H1 (cell line): ENCODE results near the gene DLG5. TPM values are rescaled to one million over a fixed set of nuclear protein-coding genes. Genes with fewer than 3 reads are reported as not detected.

Source experiments
- CTCF ChIA-PET: fragments of 300-600 bp; sonication (Branson Sonifier 250); formaldehyde crosslinking; loops from one replicate; lab custom pipeline; 2021; ENCODE audit not compliant: partially characterized antibody; lab: Charles Lee
- POLR2A ChIA-PET: fragments of 300-600 bp; sonication (Branson Sonifier 250); formaldehyde crosslinking; loops from one replicate; lab custom pipeline; 2021; ENCODE audit warnings: inconsistent platforms; ENCODE audit not compliant: partially characterized antibody; lab: Charles Lee
- DNase-seq, 2 experiments: peaks; one replicate each; pipeline versions ENCODE4 v3.0.0 to v3.0.0-alpha.2; 2010 to 2022; ENCODE audit warnings: low spot score in 2 of 2, low read depth in 1 of 2, mixed read lengths in 1 of 2
- FAIRE-seq: peaks from 2 replicates; lab custom pipeline; 2011; peaks lifted over from hg19 to GRCh38; lab: Jason Lieb, UNC
- H2AFZ ChIP-seq: 2 replicates; pipeline ENCODE4 v1.8.1; 2012; ENCODE audit warnings: low read length, inconsistent platforms
- H2AK5ac ChIP-seq: 2 replicates; pipeline ENCODE4 v1.6.1; 2013; ENCODE audit warnings: low read depth, low read length
- H2BK120ac ChIP-seq: replicated peaks from 2 replicates; pipeline ENCODE3; 2013; ENCODE audit warnings: low read depth, low read length, inconsistent platforms
- H2BK12ac ChIP-seq: 2 replicates; pipeline ENCODE4 v1.6.1; 2013; ENCODE audit warnings: low read depth, low read length
- H2BK15ac ChIP-seq: 2 replicates; pipeline ENCODE4 v1.6.1; 2013; ENCODE audit warnings: low read length
- H2BK20ac ChIP-seq: 2 replicates; pipeline ENCODE4 v1.6.1; 2013; ENCODE audit warnings: low read length
- H2BK5ac ChIP-seq: 2 replicates; pipeline ENCODE4 v1.6.1; 2013; ENCODE audit warnings: low read depth, low read length
- H3K14ac ChIP-seq: 2 replicates; pipeline ENCODE4 v1.6.1; 2013; ENCODE audit warnings: inconsistent platforms; ENCODE audit not compliant: insufficient read length
- H3K18ac ChIP-seq: 2 replicates; pipeline ENCODE4 v1.6.1; 2013; ENCODE audit warnings: low read length; ENCODE audit errors: extremely low read depth
- H3K23ac ChIP-seq: 2 replicates; pipeline ENCODE4 v1.6.1; 2013; ENCODE audit warnings: inconsistent platforms; ENCODE audit not compliant: insufficient read length
- H3K23me2 ChIP-seq: 2 replicates; pipeline ENCODE4 v1.6.1; 2013; ENCODE audit warnings: low read depth, low read length
- H3K27ac ChIP-seq: 2 replicates; pipeline ENCODE4 v1.6.1; 2011; ENCODE audit warnings: low read depth, low read length, inconsistent platforms
- H3K27me3 ChIP-seq, 4 experiments: replicated peaks in 1 of 4; 1 replicate in 1 of 4; 2 replicates in 3 of 4; pipeline versions ENCODE4 v1.6.1 to v1.8.1; 2011 to 2013; ENCODE audit warnings: low read length in 3 of 4, mild to moderate bottlenecking in 3 of 4, inconsistent platforms in 2 of 4, mixed read lengths in 2 of 4, moderate library complexity in 1 of 4; ENCODE audit not compliant: control insufficient read depth in 3 of 4, insufficient read depth in 3 of 4; ENCODE audit errors: extremely low read depth in 1 of 4
- H3K36me3 ChIP-seq, 4 experiments: 2 replicates each; pipeline versions ENCODE4 v1.6.1 to v1.8.1; 2011 to 2013; ENCODE audit warnings: mild to moderate bottlenecking in 4 of 4, low read length in 3 of 4, moderate library complexity in 2 of 4, control low read depth in 1 of 4, inconsistent platforms in 1 of 4; ENCODE audit not compliant: insufficient read depth in 4 of 4, control insufficient read depth in 2 of 4
- H3K4ac ChIP-seq: replicated peaks from 2 replicates; pipeline ENCODE3; 2013; ENCODE audit warnings: low read length, low read depth, mixed read lengths, inconsistent platforms; ENCODE audit not compliant: insufficient read length
- H3K4me1 ChIP-seq, 4 experiments: replicated peaks in 1 of 4; 1 replicate in 1 of 4; 2 replicates in 3 of 4; pipeline versions ENCODE4 v1.6.1 to v1.8.1; 2011 to 2013; ENCODE audit warnings: low read length in 3 of 4, inconsistent platforms in 2 of 4, mixed read lengths in 1 of 4; ENCODE audit not compliant: insufficient read depth in 4 of 4, control insufficient read depth in 3 of 4
- H3K4me2 ChIP-seq, 2 experiments: 2 replicates each; pipeline versions ENCODE4 v1.6.1 to v1.8.1; 2011 to 2013; ENCODE audit warnings: low read depth in 2 of 2, low read length in 2 of 2, control low read depth in 1 of 2, inconsistent platforms in 1 of 2, mild to moderate bottlenecking in 1 of 2; ENCODE audit not compliant: insufficient read depth in 1 of 2
- H3K4me3 ChIP-seq, 4 experiments: fragments of 200-600, 300-600 bp in 1 of 4; sonication (generic), shearing (Covaris generic), sonication (Bioruptor Twin) in 1 of 4; 2 replicates each; pipeline versions ENCODE4 v1.5.1 to v1.8.1; 2011 to 2016; ENCODE audit warnings: low read length in 4 of 4, low read depth in 3 of 4, control low read depth in 2 of 4, inconsistent platforms in 2 of 4, mild to moderate bottlenecking in 2 of 4, mixed read lengths in 1 of 4, moderate library complexity in 1 of 4; ENCODE audit not compliant: insufficient read depth in 2 of 4; ENCODE audit errors: extremely low read depth in 1 of 4
- H3K56ac ChIP-seq: replicated peaks from 2 replicates; pipeline ENCODE3; 2013; ENCODE audit warnings: low read depth, mild to moderate bottlenecking, mixed read lengths, low read length, inconsistent platforms; ENCODE audit not compliant: insufficient read length
- H3K79me1 ChIP-seq: 2 replicates; pipeline ENCODE4 v1.6.1; 2013; ENCODE audit warnings: low read depth, low read length, control low read depth
- H3K79me2 ChIP-seq, 2 experiments: 2 replicates each; pipeline versions ENCODE4 v1.6.1 to v1.8.1; 2012 to 2013; ENCODE audit warnings: low read length in 2 of 2, mild to moderate bottlenecking in 2 of 2, inconsistent platforms in 1 of 2; ENCODE audit not compliant: insufficient read depth in 2 of 2, control insufficient read depth in 1 of 2
- H3K9ac ChIP-seq, 4 experiments: replicated peaks in 1 of 4; 1 replicate in 1 of 4; 2 replicates in 3 of 4; pipeline versions ENCODE4 v1.6.1 to v1.8.1; 2011 to 2013; ENCODE audit warnings: low read depth in 3 of 4, low read length in 3 of 4, control low read depth in 2 of 4, mild to moderate bottlenecking in 2 of 4, moderate library complexity in 2 of 4, inconsistent platforms in 1 of 4; ENCODE audit errors: extremely low read depth in 1 of 4
- H3K9me3 ChIP-seq, 2 experiments: 2 replicates each; pipeline versions ENCODE4 v1.6.1 to v1.8.1; 2012 to 2013; ENCODE audit warnings: mild to moderate bottlenecking in 2 of 2, moderate library complexity in 2 of 2, control low read depth in 1 of 2, inconsistent platforms in 1 of 2, low read depth in 1 of 2, low read length in 1 of 2, mixed read lengths in 1 of 2; ENCODE audit not compliant: insufficient read depth in 2 of 2
- H4K20me1 ChIP-seq, 2 experiments: replicated peaks in 1 of 2; 2 replicates each; pipeline versions ENCODE3 to v1.8.1; 2011 to 2013; ENCODE audit warnings: inconsistent platforms in 2 of 2, low read length in 2 of 2, mild to moderate bottlenecking in 1 of 2; ENCODE audit not compliant: insufficient read depth in 2 of 2, control insufficient read depth in 1 of 2
- H4K5ac ChIP-seq: 2 replicates; pipeline ENCODE4 v1.6.1; 2013; ENCODE audit warnings: low read length, low read depth, mixed read lengths, inconsistent platforms; ENCODE audit not compliant: insufficient read length
- H4K8ac ChIP-seq: 2 replicates; pipeline ENCODE4 v1.8.0; 2013; ENCODE audit warnings: mild to moderate bottlenecking, moderate library complexity, low read length, inconsistent platforms; ENCODE audit not compliant: insufficient read depth; ENCODE audit errors: extremely low read depth
- H4K91ac ChIP-seq: replicated peaks from 2 replicates; pipeline ENCODE3; 2013; ENCODE audit warnings: low read length, mixed read lengths, inconsistent platforms; ENCODE audit not compliant: insufficient read length
- CHD2 ChIP-seq: IDR thresholded peaks from 2 replicates; pipeline ENCODE4 v1.6.1; 2012; ENCODE audit warnings: low read length, improper control_type of control experiment
- EZH2 ChIP-seq: fragments of 200-600 bp; sonication (generic); IDR thresholded peaks from 2 replicates; pipeline ENCODE4 v1.7.1; 2012; ENCODE audit warnings: low read depth, mild to moderate bottlenecking, moderate library complexity, low read length, inconsistent platforms; ENCODE audit not compliant: severe bottlenecking
- KDM1A ChIP-seq: fragments of 200-600, 300-600 bp; sonication (generic); IDR thresholded peaks from 2 replicates; pipeline ENCODE4 v1.7.1; 2016; ENCODE audit warnings: mild to moderate bottlenecking, low read length, borderline replicate concordance
- TBP ChIP-seq: IDR thresholded peaks from 2 replicates; pipeline ENCODE4 v1.6.1; 2011; ENCODE audit warnings: low read depth, low read length, improper control_type of control experiment
- TEAD4 ChIP-seq: IDR thresholded peaks from 2 replicates; pipeline ENCODE4 v1.6.1; 2012; ENCODE audit warnings: low read depth, low read length, inconsistent platforms, mixed read lengths
- WGBS, 2 experiments: shearing (Covaris generic) in 1 of 2; methylation state at CpG; one replicate each; pipeline versions ENCODE4 v1.1.6 to v1.1.7; 2013 to 2015; ENCODE audit warnings: low lambda C conversion rate in 2 of 2, mixed read lengths in 2 of 2, inconsistent platforms in 1 of 2, low coverage in 1 of 2, missing lambda C conversion rate in 1 of 2; ENCODE audit not compliant: insufficient replicate concordance in 2 of 2, insufficient coverage in 1 of 2, insufficient read length in 1 of 2; ENCODE audit errors: extremely low coverage in 1 of 2, missing lambda C conversion rate in 1 of 2; 5-methylcytosine and 5-hydroxymethylcytosine counted together
- polyA plus RNA-seq, 7 experiments: library from polyadenylated mRNA; depleted of rRNA in 3 of 7; stranded (reverse) in 5 of 7; unstranded in 2 of 7; fragments of >200 nt in 5 of 7; fragments of 200-250 nt in 2 of 7; gene quantifications; 1 replicate in 5 of 7; 2 replicates in 1 of 7; 4 replicates in 1 of 7; pipeline versions ENCODE4 v1.2.1 to v1.2.3, GENCODE V29; 2011 to 2013; ENCODE audit warnings: missing spikeins in 2 of 7, mixed read lengths in 2 of 7
- total RNA-seq: library from RNA; stranded (reverse); fragmentation: NEBNext Ultra II Directional; extraction: Animal tissue kit (Norgen Biotek cat#: 25700); gene quantifications from 2 replicates; pipeline ENCODE4 v1.2.1, GENCODE V29; 2021
- TF ChIP-seq, protein P1 (sequence below): IDR thresholded peaks from 2 replicates; pipeline ENCODE4 v1.6.1; 2012; ENCODE audit warnings: inconsistent platforms

Gene DLG5
- total and polyA plus RNA-seq, 2 of the 8 experiments (the other 6 are each of a cell fraction or from before 2014, with no cell fraction given), result 15.6 to 71.4 TPM

DNA sequence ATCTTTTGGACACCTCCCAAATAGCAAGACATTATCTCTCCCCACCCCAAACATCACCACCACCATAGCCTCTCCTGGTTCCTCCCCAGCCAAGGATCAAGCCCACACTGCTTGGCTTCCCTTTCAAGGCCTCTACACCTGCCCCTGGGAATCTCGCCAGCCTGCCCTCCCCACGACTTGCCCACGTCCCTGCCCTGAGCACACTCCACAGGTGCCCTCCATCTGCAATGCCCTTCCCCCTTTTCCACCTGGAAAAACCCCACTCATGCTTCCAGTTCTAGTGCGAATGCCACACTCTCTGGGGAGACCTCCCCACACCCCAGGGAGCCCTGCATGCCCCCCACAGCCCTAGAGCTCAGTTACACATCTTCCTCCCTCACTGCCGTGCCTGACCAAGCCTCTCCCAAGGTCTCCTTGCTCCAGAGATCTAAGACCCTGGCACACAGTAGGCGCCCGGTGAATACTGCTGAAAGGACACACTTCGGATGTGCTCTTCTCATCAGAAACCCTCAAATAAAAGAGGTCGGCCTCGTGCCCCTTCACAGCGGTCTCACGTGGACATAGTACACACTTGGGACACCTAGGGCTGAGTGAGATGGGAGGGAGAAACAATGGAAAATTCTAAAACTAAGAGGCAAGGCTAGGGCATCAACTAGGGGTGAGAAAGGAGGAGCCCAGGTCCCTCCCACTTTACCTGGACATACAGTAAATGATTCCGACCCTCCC lies 91.4 kb downstream of the DLG5 start:
- H3K4me3 ChIP-seq, result no peak overlapping the region
- H4K8ac ChIP-seq, result no peak overlapping the region
- POLR2A ChIA-PET, result no interaction called here
- H2BK5ac ChIP-seq, result no peak overlapping the region
- H2BK120ac ChIP-seq, result no peak overlapping the region
- peaks cover 2% of the 10 kb centered on the region; the same call in 1 of the 2 replicates for H3K79me1 ChIP-seq
- no peaks in the 10 kb centered on the region for H4K20me1 ChIP-seq
- CTCF ChIA-PET, result interaction anchor here (1.0 to 4.2 kb wide), 4 partner anchors 13 to 138 kb away, joined by 3 to 44 read pairs (median 4); no protein-coding TSS in a partner anchor
- no peak overlapping the region for H3K23ac ChIP-seq
- no peak overlapping the region for H4K91ac ChIP-seq
- FAIRE-seq (no peak), DNase-seq (no peak)
- no peak overlapping the region for H2BK15ac ChIP-seq
- H4K5ac ChIP-seq, result no peak overlapping the region
- no peak overlapping the region for H3K56ac ChIP-seq
- no peak overlapping the region for H3K18ac ChIP-seq
- no peaks in the 10 kb centered on the region for H3K79me2 ChIP-seq
- no peaks in the 10 kb centered on the region for H3K9me3 ChIP-seq
- no peak overlapping the region for H3K14ac ChIP-seq
- H3K27me3 ChIP-seq, result no peaks in the 10 kb centered on the region
- no peak overlapping the region for H2AFZ ChIP-seq
- H3K9ac ChIP-seq, result no peak overlapping the region
- H3K4ac ChIP-seq, result no peak overlapping the region
- TF ChIP-seq TBP (no peak), CHD2 (no peak), KDM1A (no peak), EZH2 (no peak), TEAD4 (no peak)
- TF ChIP-seq, protein P1, sequence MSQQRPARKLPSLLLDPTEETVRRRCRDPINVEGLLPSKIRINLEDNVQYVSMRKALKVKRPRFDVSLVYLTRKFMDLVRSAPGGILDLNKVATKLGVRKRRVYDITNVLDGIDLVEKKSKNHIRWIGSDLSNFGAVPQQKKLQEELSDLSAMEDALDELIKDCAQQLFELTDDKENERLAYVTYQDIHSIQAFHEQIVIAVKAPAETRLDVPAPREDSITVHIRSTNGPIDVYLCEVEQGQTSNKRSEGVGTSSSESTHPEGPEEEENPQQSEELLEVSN, result no peak
- WGBS, 2 experiments, result 85% methylated on average over 13 of the region's 13 CpGs; no CpG with 5 or more reads in 1 of the 2 experiments
- H3K36me3 ChIP-seq, result peaks cover 10 to 26% (median 17%) of the 10 kb centered on the region in 4 experiments; a peak in 7 of 8 replicates
- no peak overlapping the region for H2BK12ac ChIP-seq
- no peaks in the 10 kb centered on the region for H3K23me2 ChIP-seq
- H2BK20ac ChIP-seq, result no peak overlapping the region
- no peak overlapping the region for H2AK5ac ChIP-seq
- H3K4me2 ChIP-seq, result no peak overlapping the region
- peaks cover 3 to 7% (median 4%) of the 10 kb centered on the region in 4 experiments for H3K4me1 ChIP-seq
- H3K27ac ChIP-seq, result no peak overlapping the region
